T-helper 1 cell treated with Interleukin-12 subunit alpha and Interleukin-12 subunit beta and Interleukin-4 antibody, amounts not matched to agents 30 ng/mL and 1 ng/mL, for 36 hours (primary cell): ENCODE results near the gene GSG1L2. TPM values are rescaled to one million over a fixed set of nuclear protein-coding genes. Genes with fewer than 3 reads are reported as not detected.
"Not testable (repeated sequence)": the region's sequence is repeated elsewhere in the genome, so short reads cannot be mapped to it uniquely, and the experiment has no call there.

Experiments used
- intact Hi-C: fragments of 100-400 bp; cut with micrococcal nuclease; formaldehyde crosslinking; loops from one replicate; pipeline ENCODE4 v1.15.1; 2024
- total RNA-seq: library from RNA; stranded (reverse); gene quantifications from 2 replicates; pipeline ENCODE4 v1.2.3, GENCODE V29; 2022

GSG1L2 gene
- total RNA-seq, 1 donor from 2014 or later = not detected

DNA sequence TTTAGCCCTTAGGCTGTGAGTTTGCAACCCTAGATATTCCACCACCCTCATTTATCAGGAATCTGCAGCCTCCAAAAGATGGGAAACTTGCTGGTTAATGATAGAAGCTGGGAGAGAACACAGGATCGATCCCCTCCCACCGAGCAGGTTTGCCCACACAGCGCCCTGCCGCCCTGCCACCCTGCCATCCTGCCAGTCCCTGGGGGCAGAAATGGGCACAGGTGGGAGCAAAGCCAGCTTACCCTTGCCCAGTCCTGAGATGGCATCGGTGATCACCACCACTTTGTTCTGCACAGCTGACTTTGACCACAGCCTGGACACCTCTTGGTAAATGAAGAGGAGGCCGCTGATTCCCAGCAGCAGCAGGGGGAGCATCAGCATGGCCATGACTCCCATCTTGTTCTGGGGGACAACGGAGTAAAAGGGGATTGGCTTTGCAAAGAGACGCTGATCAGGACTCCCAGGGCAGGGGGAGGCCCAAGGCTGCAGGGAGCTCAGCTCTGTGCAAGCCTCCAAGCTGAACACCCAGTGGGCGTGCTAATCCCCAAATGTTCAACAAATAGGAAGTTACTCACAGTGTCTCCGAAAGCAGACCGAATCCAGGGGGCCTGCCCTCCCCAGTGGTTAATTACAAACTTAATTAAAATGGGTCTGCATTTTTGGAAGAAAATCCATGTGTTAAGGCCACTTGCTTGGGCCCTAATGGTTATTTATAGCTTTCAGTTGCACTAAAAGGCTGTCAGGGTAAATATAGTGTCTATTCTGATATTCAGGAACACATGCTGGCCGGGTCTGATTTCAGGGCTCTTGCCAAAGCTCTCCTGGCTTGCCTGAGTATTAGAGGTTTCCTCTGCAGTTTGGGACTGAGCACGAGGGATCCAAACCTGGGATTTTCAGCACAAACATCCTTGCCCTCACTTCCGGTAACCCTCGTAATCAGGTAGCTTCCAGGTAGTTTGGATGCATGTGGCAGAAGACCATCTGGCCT is 30.7 kb downstream of the GSG1L2 start, which contains the start of gene DHRS7C:
Gene DHRS7C (minus strand): TSS at position 704 of the 988 bp plus-strand sequence. CDS start 308 bp downstream, at position 396.
- intact Hi-C loops = no loop called here

- intact Hi-C loops = no loop called here
These were observed 31.6 kb downstream of the GSG1L2 start for GRCh38 chr17:9790316-9790715.

DNA sequence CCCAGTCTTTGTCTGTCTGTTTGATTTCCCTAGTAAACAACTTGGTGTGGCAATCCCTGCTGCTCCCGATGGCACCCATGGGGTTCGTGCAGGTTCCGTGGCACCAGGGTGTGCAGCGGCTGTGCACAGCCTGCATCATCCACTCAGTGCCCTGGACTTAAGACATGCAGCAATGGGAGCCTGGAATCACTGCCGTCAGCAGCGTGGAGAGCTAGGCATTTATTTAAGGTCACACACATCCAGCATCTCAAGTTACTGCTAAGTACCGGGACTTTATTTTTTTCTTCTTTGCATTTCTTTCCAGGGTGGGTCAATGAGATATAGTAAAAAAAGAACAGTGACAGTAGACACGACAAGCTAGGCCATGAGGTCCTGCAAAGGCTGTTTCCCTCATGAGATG is 33.3 kb downstream of the GSG1L2 start:
- intact Hi-C loops = no loop called here

DNA sequence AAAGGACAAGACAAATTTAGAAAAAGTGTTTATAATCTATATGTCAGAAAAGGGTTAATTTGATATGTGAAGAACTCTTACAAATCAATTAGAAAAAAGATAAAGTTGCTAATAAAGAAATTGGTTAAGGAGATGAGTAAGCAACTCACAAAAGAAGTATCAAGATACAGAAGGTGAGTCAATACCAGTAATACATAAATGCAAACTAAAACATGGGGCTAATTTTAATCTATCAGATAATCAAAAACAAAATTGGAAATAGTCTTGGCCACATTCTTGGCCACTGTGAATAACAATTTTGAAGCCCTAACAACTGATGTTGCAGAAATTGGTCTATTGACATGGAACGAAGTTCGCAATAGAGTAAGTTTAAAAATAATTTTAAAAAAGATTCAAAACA is 37.3 kb downstream of the GSG1L2 start:
- intact Hi-C loops = no loop called here

DNA sequence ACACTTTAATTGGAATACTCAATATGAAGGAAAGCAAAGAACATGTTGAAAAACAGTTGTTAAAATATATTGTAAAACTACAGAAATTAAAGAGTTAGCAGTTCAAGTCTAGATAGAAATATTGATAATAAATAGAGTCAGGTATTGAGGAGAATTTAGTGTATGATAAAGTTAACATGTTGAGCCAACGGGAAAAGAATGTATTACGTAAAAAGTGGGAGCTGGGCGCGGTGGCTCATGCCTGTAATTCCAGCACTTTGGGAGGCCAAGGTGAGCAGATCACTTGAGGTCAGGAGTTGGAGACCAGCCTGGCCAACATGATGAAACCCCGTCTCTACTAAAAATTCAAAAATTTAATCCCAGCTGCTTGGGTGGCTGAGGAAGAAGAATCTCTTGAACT is 38.4 kb downstream of the GSG1L2 start:
- intact Hi-C loops = not testable (repeated sequence)

GRCh38 chr17:9783050-9783449 is 38.8 kb downstream of the GSG1L2 start:
- intact Hi-C loops = no loop called here

GRCh38 chr17:9780552-9780951 is 41.3 kb downstream of the GSG1L2 start:
- intact Hi-C loops = no loop called here

GRCh38 chr17:9776911-9777310 is 45.0 kb downstream of the GSG1L2 start:
- intact Hi-C loops = no loop called here

GRCh38 chr17:9772658-9773057 is 49.2 kb downstream of the GSG1L2 start:
- intact Hi-C loops = no loop called here

DNA sequence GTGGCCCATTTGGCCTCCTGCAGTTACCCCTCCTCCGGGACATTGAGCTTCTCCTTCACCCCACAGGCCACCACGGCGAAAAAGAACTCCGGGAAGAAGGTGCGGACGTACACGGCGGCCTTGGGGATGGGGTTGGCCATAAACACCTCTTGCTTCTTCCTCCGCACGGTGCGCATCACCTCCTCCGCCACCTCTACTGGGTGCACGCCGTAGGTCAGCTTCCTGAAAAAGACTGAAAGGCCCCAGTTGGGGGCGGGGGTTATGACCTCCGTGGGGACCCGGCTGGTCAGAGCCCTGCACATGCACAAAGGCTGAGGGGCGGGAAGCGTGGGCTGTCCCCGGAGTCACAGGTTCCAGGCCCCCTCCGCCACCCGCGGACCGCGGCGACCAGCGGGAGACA is 50.4 kb downstream of the GSG1L2 start:
- intact Hi-C loops = no loop called here

DNA sequence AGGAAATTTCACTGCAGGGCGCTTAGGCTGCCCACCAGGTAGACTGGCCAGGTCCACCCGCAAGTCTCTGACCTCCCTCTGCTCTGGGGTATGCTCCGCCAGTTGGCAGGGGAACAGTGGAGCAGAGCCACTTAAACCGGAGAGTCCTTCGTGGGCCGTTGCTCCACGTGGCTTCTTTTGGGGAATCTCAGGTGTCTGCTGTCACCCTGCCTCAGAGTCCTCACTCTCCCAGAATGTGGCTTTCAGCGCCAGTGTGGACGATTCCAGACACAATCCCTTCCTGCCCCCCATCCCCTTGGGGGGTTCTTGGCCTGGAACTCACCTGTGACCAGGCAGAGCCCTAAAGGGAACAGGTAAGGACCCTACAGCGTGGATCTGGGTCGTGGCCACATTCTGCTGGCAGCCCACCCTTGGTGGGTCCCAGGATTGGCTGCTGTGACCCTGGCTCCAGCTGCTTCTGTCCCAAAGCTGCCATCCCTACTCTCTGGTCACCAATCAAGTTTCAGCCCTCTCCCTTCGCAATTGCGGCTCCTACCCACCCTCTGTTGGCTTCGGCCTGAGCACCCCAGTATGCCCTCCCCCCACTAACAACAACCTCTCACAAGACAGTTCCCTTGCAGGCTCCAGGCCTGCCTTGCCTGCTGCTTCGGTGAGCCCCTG is 52.7 kb downstream of the GSG1L2 start:
- intact Hi-C loops = no loop called here

GRCh38 chr17:9768381-9768934 is 53.4 kb downstream of the GSG1L2 start:
- intact Hi-C loops = loop anchor here (1.0 kb wide), 1 partner anchor 39 kb away; no protein-coding TSS in a partner anchor

DNA sequence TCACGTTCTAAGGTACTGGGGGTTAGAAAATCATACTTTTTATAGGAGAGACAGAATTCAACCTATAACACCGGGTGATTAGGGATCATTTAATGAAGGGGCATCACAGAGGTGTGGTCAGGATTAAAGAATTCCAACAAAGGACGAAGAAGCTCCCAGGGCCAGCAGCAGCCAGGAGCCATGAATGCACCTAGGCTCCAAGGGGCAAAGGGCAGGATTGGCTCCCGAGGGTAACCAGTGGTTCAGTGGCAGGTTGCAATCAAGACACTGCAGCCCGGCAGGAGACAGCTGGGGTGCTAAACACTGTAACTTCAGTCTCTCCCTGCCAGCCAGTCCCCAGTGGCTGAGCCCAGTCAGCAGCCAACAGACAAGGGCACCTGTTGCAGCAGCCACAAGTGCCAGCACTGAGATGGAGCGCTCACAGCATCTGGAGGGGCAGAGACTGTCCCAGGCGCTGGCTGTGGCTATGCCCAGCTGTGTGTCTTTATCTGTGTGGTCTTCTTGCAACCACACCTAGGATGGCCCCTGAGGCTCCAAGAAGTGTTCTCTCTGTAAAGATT is 54.4 kb downstream of the GSG1L2 start:
- intact Hi-C loops = no loop called here

GRCh38 chr17:9766970-9767369 is 54.9 kb downstream of the GSG1L2 start:
- intact Hi-C loops = no loop called here

DNA sequence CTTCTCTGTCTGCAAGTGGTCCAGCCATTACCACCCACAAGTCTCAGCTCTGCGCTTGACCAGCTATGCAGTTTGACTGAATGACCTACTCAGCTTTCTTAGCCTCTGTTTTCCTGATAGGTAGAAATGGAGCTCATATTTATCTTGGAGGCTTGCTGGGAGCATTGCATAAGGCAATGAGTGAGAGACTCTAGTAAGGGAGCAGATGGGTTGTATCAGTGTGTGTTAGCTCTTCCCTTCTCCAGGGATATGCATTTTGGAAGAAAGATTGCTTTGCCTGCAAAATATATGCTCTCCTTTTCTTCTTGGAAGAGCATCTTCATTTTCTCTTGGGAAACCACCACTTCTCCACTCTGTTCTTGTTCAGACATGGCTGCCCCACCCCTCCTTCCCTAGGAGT is 56.6 kb downstream of the GSG1L2 start:
- intact Hi-C loops = no loop called here

GRCh38 chr17:9763643-9764042 is 58.2 kb downstream of the GSG1L2 start:
- intact Hi-C loops = no loop called here

- intact Hi-C loops = no loop called here
These were observed 61.6 kb downstream of the GSG1L2 start for GRCh38 chr17:9760266-9760665.

- intact Hi-C loops = no loop called here
These were observed 66.8 kb downstream of the GSG1L2 start for GRCh38 chr17:9755083-9755482.
